HCT116 (cell line): Measurements from ENCODE around the gene RCOR2. TPM values are rescaled to one million over a fixed set of nuclear protein-coding genes. Genes with fewer than 3 reads are reported as not detected.

Source experiments
- ATAC-seq: fragments of 200-7000 bp; cut with Tn5 transposase; 2 replicates; pipeline ENCODE4 v1.9.1; 2020; ENCODE audit warnings: mild to moderate bottlenecking, moderate library complexity
- BruUV-seq: library from RNA; stranded (reverse); fragments of 400-500 nt; replicated peaks from 2 replicates; lab custom pipeline; 2021; lab: Mats Ljungman, UMichigan
- CTCF ChIA-PET: fragments of 300-600 bp; sonication (Branson Sonifier 250); formaldehyde crosslinking; loops from one replicate; lab custom pipeline; 2021; ENCODE audit warnings: antibody characterized with exemption; lab: Charles Lee
- POLR2A ChIA-PET: fragments of 300-600, 350-600 bp; sonication (Branson Sonifier 250); formaldehyde crosslinking; loops from one replicate; lab custom pipeline; 2021; ENCODE audit warnings: antibody characterized with exemption; lab: Charles Lee
- RAD21 ChIA-PET, 2 experiments: fragments of 300-600 bp; sonication (Branson Sonifier 250); formaldehyde crosslinking; loops; one replicate each; lab custom pipeline; 2023; ENCODE audit warnings: low total read pairs in 2 of 2; ENCODE audit not compliant: uncharacterized antibody in 2 of 2, unreplicated experiment in 2 of 2, low non-redundant PET in 1 of 2; lab: Charles Lee
- DNase-seq: peaks from one replicate; pipeline ENCODE4 v3.0.0-alpha.2; 2010; ENCODE audit warnings: low read depth, low spot score
- H2AFZ ChIP-seq: fragments of 200-600 bp; shearing (Covaris generic), sonication (generic); 2 replicates; pipeline ENCODE4 v1.6.1; 2017; ENCODE audit warnings: low read depth, mixed run types, mixed read lengths, antibody characterized with exemption, low read length; ENCODE audit not compliant: poor library complexity, severe bottlenecking
- H3K27ac ChIP-seq: 2 replicates; pipeline ENCODE4 v1.5.1; 2012; ENCODE audit warnings: low read depth, low read length
- H3K27me3 ChIP-seq: fragments of 200-600 bp; sonication (generic); 2 replicates; pipeline ENCODE4 v1.6.1; 2016; ENCODE audit warnings: mixed run types, low read length, mixed read lengths; ENCODE audit not compliant: insufficient read depth
- H3K36me3 ChIP-seq, 2 experiments: fragments of 200-500 bp in 1 of 2; fragments of 200-600 bp in 1 of 2; sonication (Bioruptor generic) in 1 of 2; sonication (generic) in 1 of 2; 2 replicates each; pipeline versions ENCODE4 v1.5.1 to v1.6.1; 2014 to 2016; ENCODE audit warnings: low read length in 2 of 2, inconsistent platforms in 1 of 2, mixed read lengths in 1 of 2, mixed run types in 1 of 2; ENCODE audit not compliant: insufficient read depth in 2 of 2, control insufficient read depth in 1 of 2
- H3K4me1 ChIP-seq, 2 experiments: fragments of 200-600 bp in 1 of 2; sonication (generic) in 1 of 2; 2 replicates each; pipeline versions ENCODE4 v1.5.1 to v1.6.1; 2012 to 2017; ENCODE audit warnings: low read length in 2 of 2, inconsistent platforms in 1 of 2, mild to moderate bottlenecking in 1 of 2, mixed read lengths in 1 of 2, mixed run types in 1 of 2, moderate library complexity in 1 of 2; ENCODE audit not compliant: insufficient read depth in 2 of 2, control insufficient read depth in 1 of 2
- H3K4me2 ChIP-seq: fragments of 200-600 bp; sonication (generic); 2 replicates; pipeline ENCODE4 v1.6.1; 2017; ENCODE audit warnings: mixed run types, low read length, mixed read lengths
- H3K4me3 ChIP-seq, 2 experiments: fragments of 200-600 bp in 1 of 2; sonication (generic) in 1 of 2; replicated peaks in 1 of 2; 2 replicates each; pipeline ENCODE4 v1.5.1; 2011 to 2016; ENCODE audit warnings: low read length in 2 of 2, control low read depth in 1 of 2, low read depth in 1 of 2, mild to moderate bottlenecking in 1 of 2, mixed read lengths in 1 of 2, mixed run types in 1 of 2
- H3K79me2 ChIP-seq: fragments of 200-600 bp; sonication (generic); 2 replicates; pipeline ENCODE4 v1.6.1; 2017; ENCODE audit warnings: mild to moderate bottlenecking, mixed run types, low read length, moderate library complexity, mixed read lengths; ENCODE audit not compliant: insufficient read depth
- H3K9ac ChIP-seq: fragments of 200-600 bp; sonication (generic); 2 replicates; pipeline ENCODE4 v1.6.1; 2016; ENCODE audit warnings: low read length, mixed read lengths
- H3K9me2 ChIP-seq: fragments of 200-600 bp; sonication (generic), shearing (Covaris generic); 2 replicates; pipeline ENCODE4 v1.6.1; 2017; ENCODE audit warnings: mixed run types, mild to moderate bottlenecking, moderate library complexity; ENCODE audit not compliant: insufficient read depth
- H3K9me3 ChIP-seq, 2 experiments: fragments of 200-500 bp in 1 of 2; fragments of 200-600 bp in 1 of 2; sonication (Bioruptor generic) in 1 of 2; sonication (generic) in 1 of 2; 2 replicates each; pipeline ENCODE4 v1.6.1; 2014 to 2017; ENCODE audit warnings: low read length in 2 of 2, mixed read lengths in 2 of 2, inconsistent platforms in 1 of 2, low read depth in 1 of 2, mild to moderate bottlenecking in 1 of 2, mixed run types in 1 of 2, moderate library complexity in 1 of 2; ENCODE audit not compliant: control insufficient read depth in 1 of 2, insufficient read depth in 1 of 2
- H4K20me1 ChIP-seq: fragments of 200-600 bp; sonication (generic), shearing (Covaris generic); 2 replicates; pipeline ENCODE4 v1.6.1; 2017; ENCODE audit warnings: mixed run types, mild to moderate bottlenecking, moderate library complexity; ENCODE audit not compliant: insufficient read depth
- MAX ChIP-seq: IDR thresholded peaks from 2 replicates; pipeline ENCODE4 v1.6.1; 2012
- REST ChIP-seq: IDR thresholded peaks from 2 replicates; pipeline ENCODE4 v1.6.1; 2012; ENCODE audit warnings: low read depth
- intact Hi-C: fragments of 100-400 bp; cut with micrococcal nuclease; formaldehyde crosslinking; loops from 2 replicates; pipeline ENCODE4 v1.10.0; 2022
- total RNA-seq: library from RNA; stranded (reverse); gene quantifications from one replicate; pipeline ENCODE4 v1.2.1, GENCODE V29; 2021; ENCODE audit not compliant: unreplicated experiment

Gene RCOR2
- total RNA-seq, 1 experiment from 2014 or later: 10.8 TPM

- no peak for TF ChIP-seq REST
- TF ChIP-seq, all 23 proteins: peak for 0
Observed at GRCh38 chr11:63911440-63911839, 5.5 kb downstream of the RCOR2 start (continued).

DNA sequence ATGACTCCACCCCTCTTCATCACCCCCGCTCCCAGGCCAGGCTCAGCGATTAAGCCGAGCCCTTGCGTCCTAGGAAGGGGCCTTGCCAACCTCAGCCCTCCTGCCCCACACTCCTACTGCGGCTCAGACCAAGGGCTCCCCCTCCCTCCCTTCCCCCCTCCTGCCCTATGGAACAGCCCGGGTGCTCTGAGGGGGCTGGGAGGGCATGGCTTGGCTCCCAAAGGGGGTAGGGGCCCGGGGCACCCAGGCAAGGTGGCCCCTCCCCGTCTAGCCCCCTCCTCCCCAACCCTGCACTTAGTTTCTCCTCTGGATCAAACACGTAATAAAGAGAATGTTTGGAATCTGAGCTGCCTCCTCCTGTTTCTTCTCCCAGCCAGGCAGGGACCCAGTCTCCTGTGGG, 6.3 kb downstream of the RCOR2 start:
- Histone ChIP-seq H3K79me2 (no peaks in the 10 kb centered on the region), H3K9ac (no peak overlapping the region), H2AFZ (no peak overlapping the region), H4K20me1 (no peaks in the 10 kb centered on the region), H3K4me3 (no peak overlapping the region), H3K9me2 (no peaks in the 10 kb centered on the region), H3K9me3 (no peaks in the 10 kb centered on the region), H3K27me3 (no peaks in the 10 kb centered on the region), H3K27ac (no peak overlapping the region), H3K4me2 (no peak overlapping the region), H3K36me3 (peaks cover 0 to 4% of the 10 kb centered on the region in 2 experiments; a peak in 2 of 4 replicates), H3K4me1 (peaks cover 0 to under 1% of the 10 kb centered on the region in 2 experiments; a peak in 1 of 4 replicates)
- ChIA-PET RAD21 (no interaction called here), CTCF (no interaction called here), POLR2A (no interaction called here)
- DNase-seq: no peak
- intact Hi-C loops: no loop called here
- TF ChIP-seq MAX: no peak
- no TSS peak for BruUV-seq
- no peak for ATAC-seq
